HT1080 (cell line): ENCODE measurements around the gene FURIN. TPM values are rescaled to one million over a fixed set of nuclear protein-coding genes. Genes with fewer than 3 reads are reported as not detected.
"Not testable (repeated sequence)": the region's sequence is repeated elsewhere in the genome, so short reads cannot be mapped to it uniquely, and the experiment has no call there.

Source experiments
- DNase-seq: peaks from one replicate; pipeline ENCODE4 v3.0.0-alpha.2; 2015; ENCODE audit warnings: low read depth
- total RNA-seq: library from RNA; depleted of rRNA; stranded (reverse); fragments of >200 nt; shearing (Covaris generic); gene quantifications from 2 replicates; pipeline ENCODE4 v1.2.3, GENCODE V29; 2014

Gene FURIN
- total RNA-seq, 1 experiment from 2014 or later: 84.3 TPM

- DNase-seq: no peak
Measured at GRCh38 chr15:90840954-90841353, 27.4 kb upstream of the FURIN start.

GRCh38 chr15:90844696-90845095 is 23.7 kb upstream of the FURIN start:
- DNase-seq: no peak

GRCh38 chr15:90845201-90845949 is 23.0 kb upstream of the FURIN start:
- peak; percentile 95 for DNase-seq

GRCh38 chr15:90849424-90849823 is 19.0 kb upstream of the FURIN start:
- not testable (repeated sequence) for DNase-seq

GRCh38 chr15:90851114-90851513 is 17.3 kb upstream of the FURIN start:
- DNase-seq: peak; percentile 55

GRCh38 chr15:90851940-90852339 is 16.4 kb upstream of the FURIN start:
- DNase-seq: no peak

GRCh38 chr15:90855139-90855538 is 13.2 kb upstream of the FURIN start:
- DNase-seq: no peak

GRCh38 chr15:90857337-90857736 is 11.1 kb upstream of the FURIN start:
- DNase-seq: no peak

- no peak for DNase-seq
Measured at GRCh38 chr15:90857883-90858443, 10.4 kb upstream of the FURIN start.

- DNase-seq: no peak
Measured at GRCh38 chr15:90859234-90860131, 8.9 kb upstream of the FURIN start.

- DNase-seq: no peak
Measured at GRCh38 chr15:90860450-90860849, 7.9 kb upstream of the FURIN start.

- no peak for DNase-seq
Measured at GRCh38 chr15:90860942-90861675, 7.3 kb upstream of the FURIN start.

GRCh38 chr15:90862487-90862886 is 5.9 kb upstream of the FURIN start:
- no peak for DNase-seq

GRCh38 chr15:90862964-90863778 is 5.2 kb upstream of the FURIN start:
- DNase-seq: no peak

- DNase-seq: no peak
Measured at GRCh38 chr15:90863987-90864386, 4.4 kb upstream of the FURIN start.

- DNase-seq: no peak
Measured at GRCh38 chr15:90864507-90864906, 3.9 kb upstream of the FURIN start.

- no peak for DNase-seq
Measured at GRCh38 chr15:90865702-90866101, 2.7 kb upstream of the FURIN start.

GRCh38 chr15:90866161-90866715 is 2.1 kb upstream of the FURIN start:
- DNase-seq: no peak

- DNase-seq: no peak
Measured at GRCh38 chr15:90866800-90867199, 1.6 kb upstream of the FURIN start.

GRCh38 chr15:90869140-90869541 is 753 bp downstream of the FURIN start:
- DNase-seq: no peak
